GM19238 (cell line): ENCODE results near the gene ZNF428.
"Not testable (repeated sequence)": the region's sequence is repeated elsewhere in the genome, so short reads cannot be mapped to it uniquely, and the experiment has no call there.

Experiments
- DNase-seq: peaks from one replicate; pipeline ENCODE4 v3.0.0; 2011; ENCODE audit warnings: low spot score; ENCODE audit not compliant: insufficient read length

Gene ZNF428

GRCh38 chr19:43639519-43640423 is 20.3 kb upstream of the ZNF428 start, which contains the start of gene CADM4:
Gene CADM4 (minus strand): TSS chr19:43639850. CDS start chr19:43639790, 60 bp downstream.
- DNase-seq, result no peak

GRCh38 chr19:43638995-43639518 is 19.6 kb upstream of the ZNF428 start:
- no peak for DNase-seq

GRCh38 chr19:43638214-43638994 is 19.0 kb upstream of the ZNF428 start:
- DNase-seq, result no peak

GRCh38 chr19:43636121-43636683 is 16.8 kb upstream of the ZNF428 start:
- no peak for DNase-seq

GRCh38 chr19:43635561-43635940 is 16.1 kb upstream of the ZNF428 start:
- not testable (repeated sequence) for DNase-seq

- DNase-seq, result no peak
Observed at GRCh38 chr19:43634872-43635560, 15.6 kb upstream of the ZNF428 start.

GRCh38 chr19:43634506-43634871 is 15.1 kb upstream of the ZNF428 start:
- no peak for DNase-seq

GRCh38 chr19:43634068-43634467 is 14.6 kb upstream of the ZNF428 start:
- DNase-seq, result no peak

- DNase-seq, result no peak
Observed at GRCh38 chr19:43633520-43633919, 14.1 kb upstream of the ZNF428 start.

GRCh38 chr19:43631491-43631890 is 12.1 kb upstream of the ZNF428 start:
- no peak for DNase-seq

GRCh38 chr19:43628646-43629326 is 9.4 kb upstream of the ZNF428 start:
- DNase-seq, result no peak

- DNase-seq, result no peak
Observed at GRCh38 chr19:43626838-43627237, 7.4 kb upstream of the ZNF428 start.

- DNase-seq, result no peak
Observed at GRCh38 chr19:43625918-43626579, 6.6 kb upstream of the ZNF428 start.

GRCh38 chr19:43624933-43625332 is 5.5 kb upstream of the ZNF428 start:
- DNase-seq, result peak; percentile 63

GRCh38 chr19:43623889-43624670 is 4.7 kb upstream of the ZNF428 start:
- no peak for DNase-seq

GRCh38 chr19:43622956-43623355 is 3.5 kb upstream of the ZNF428 start:
- no peak for DNase-seq

- DNase-seq, result no peak
Observed at GRCh38 chr19:43622070-43622469, 2.6 kb upstream of the ZNF428 start.

GRCh38 chr19:43620061-43621001 is 902 bp upstream of the ZNF428 start:
- DNase-seq, result no peak
